HepG2 (cell line): ENCODE measurements around the gene TAF4B. TPM values are rescaled to one million over a fixed set of nuclear protein-coding genes. Genes with fewer than 3 reads are reported as not detected.

Experiments
- ATAC-seq: fragments of 200-7000 bp; cut with Tn5 transposase; 3 replicates; pipeline ENCODE4 v1.9.1; 2020; ENCODE audit warnings: mild to moderate bottlenecking, moderate library complexity
- BruUV-seq: library from RNA; stranded (reverse); fragments of 400-500 nt; replicated peaks from 2 replicates; lab custom pipeline; 2021; lab: Mats Ljungman, UMichigan
- CTCF ChIA-PET: fragments of 300-600 bp; formaldehyde crosslinking; extraction: SDS; loops from one replicate; lab custom pipeline; 2021; ENCODE audit warnings: low total read pairs, inconsistent platforms, low intra/inter-chr PET ratio; lab: Yijun Ruan, JAX
- POLR2A ChIA-PET: fragments of 350-600 bp; sonication (Branson Sonifier 250); formaldehyde crosslinking; loops from one replicate; lab custom pipeline; 2020; ENCODE audit warnings: antibody characterized with exemption, inconsistent platforms; lab: Yijun Ruan, JAX
- DNase-seq: peaks from one replicate; pipeline ENCODE4 v3.0.0-alpha.2; 2015; ENCODE audit warnings: low spot score
- FAIRE-seq: peaks from 3 replicates; lab custom pipeline; 2011; peaks lifted over from hg19 to GRCh38; lab: Jason Lieb, UNC
- H2AFZ ChIP-seq: one replicate; pipeline ENCODE4 v1.6.1; 2011; ENCODE audit warnings: low read length, inconsistent platforms
- H3K27ac ChIP-seq: fragments of 300-600 bp; 3 replicates; pipeline ENCODE4 v1.8.0; 2011; ENCODE audit warnings: mixed run types, mild to moderate bottlenecking, mixed read lengths, low read length, inconsistent platforms; ENCODE audit not compliant: insufficient read depth; ENCODE audit errors: extremely low read length
- H3K27me3 ChIP-seq, 2 experiments: fragments of 200-600 bp in 1 of 2; 2 replicates in 1 of 2; 3 replicates in 1 of 2; pipeline versions ENCODE4 v1.6.0 to v1.8.0; 2011; ENCODE audit warnings: low read length in 2 of 2, mild to moderate bottlenecking in 2 of 2, moderate library complexity in 2 of 2, inconsistent platforms in 1 of 2; ENCODE audit not compliant: insufficient read depth in 2 of 2, control insufficient read depth in 1 of 2
- H3K36me3 ChIP-seq, 2 experiments: fragments of 200-600 bp in 1 of 2; replicated peaks in 1 of 2; 2 replicates in 1 of 2; 3 replicates in 1 of 2; pipeline versions ENCODE4 v1.5.1 to v1.8.0; 2011; ENCODE audit warnings: low read length in 2 of 2, inconsistent platforms in 1 of 2; ENCODE audit not compliant: insufficient read depth in 2 of 2, control insufficient read depth in 1 of 2
- H3K4me1 ChIP-seq: 2 replicates; pipeline ENCODE4 v1.5.1; 2012; ENCODE audit warnings: low read length, inconsistent platforms; ENCODE audit not compliant: insufficient read depth
- H3K4me2 ChIP-seq: 2 replicates; pipeline ENCODE4 v1.6.0; 2011; ENCODE audit warnings: low read depth, low read length, inconsistent platforms
- H3K4me3 ChIP-seq, 3 experiments: fragments of 200-600 bp in 1 of 3; sonication (generic), shearing (Covaris generic) in 1 of 3; replicated peaks in 1 of 3; 2 replicates each; pipeline ENCODE4 v1.5.1; 2011 to 2016; ENCODE audit warnings: low read length in 3 of 3, inconsistent platforms in 2 of 3, low read depth in 2 of 3, mild to moderate bottlenecking in 2 of 3, control low read depth in 1 of 3, mixed read lengths in 1 of 3; ENCODE audit not compliant: insufficient read depth in 1 of 3
- H3K79me2 ChIP-seq: one replicate; pipeline ENCODE4 v1.6.1; 2011; ENCODE audit warnings: low read length, inconsistent platforms; ENCODE audit not compliant: insufficient read depth
- H3K9ac ChIP-seq: 2 replicates; pipeline ENCODE4 v1.6.0; 2011; ENCODE audit warnings: mild to moderate bottlenecking, low read depth, low read length, inconsistent platforms; ENCODE audit not compliant: insufficient read depth
- H3K9me3 ChIP-seq: 2 replicates; pipeline ENCODE4 v1.5.1; 2012; ENCODE audit warnings: mild to moderate bottlenecking, low read length
- H4K20me1 ChIP-seq: 2 replicates; pipeline ENCODE4 v1.6.0; 2011; ENCODE audit warnings: inconsistent platforms, mild to moderate bottlenecking, low read length, moderate library complexity; ENCODE audit not compliant: insufficient read depth
- CEBPB ChIP-seq: IDR thresholded peaks from 2 replicates; pipeline ENCODE4 v1.6.1; 2011; ENCODE audit warnings: low read depth, low read length, improper control_type of control experiment, borderline replicate concordance
- CENPBD1 ChIP-seq: sonication (generic); formaldehyde crosslinking; IDR thresholded peaks from 2 replicates; pipeline ENCODE4 v1.8.0; 2022; ENCODE audit warnings: missing genetic modification reagents, low read depth, mild to moderate bottlenecking, borderline replicate concordance
- DRAP1 ChIP-seq: IDR thresholded peaks from 2 replicates; pipeline ENCODE4 v1.6.1; 2016; ENCODE audit warnings: missing genetic modification reagents, missing compliant biosample characterization
- MXD1 ChIP-seq: sonication (generic); formaldehyde crosslinking; IDR thresholded peaks from 2 replicates; pipeline ENCODE4 v1.4.0; 2020; ENCODE audit warnings: mild to moderate bottlenecking, missing genetic modification reagents
- RAD51 ChIP-seq: fragments of 450-650 bp; IDR thresholded peaks from 2 replicates; pipeline ENCODE4 v1.6.1; 2016; ENCODE audit warnings: borderline replicate concordance
- TFDP1 ChIP-seq: IDR thresholded peaks from 2 replicates; pipeline ENCODE4 v1.6.1; 2016; ENCODE audit warnings: missing compliant biosample characterization, missing genetic modification reagents, borderline replicate concordance
- ZNF362 ChIP-seq: sonication (generic); formaldehyde crosslinking; IDR thresholded peaks from 2 replicates; pipeline ENCODE4 v1.4.0; 2020; ENCODE audit warnings: missing genetic modification reagents, mild to moderate bottlenecking, borderline replicate concordance
- ZNF747 ChIP-seq: sonication (generic); formaldehyde crosslinking; IDR thresholded peaks from 2 replicates; pipeline ENCODE4 v1.8.1; 2023; ENCODE audit warnings: missing genetic modification reagents, mild to moderate bottlenecking, borderline replicate concordance
- WGBS: methylation state at CpG from one replicate; pipeline ENCODE4 v1.1.6; 2017; ENCODE audit warnings: low lambda C conversion rate; 5-methylcytosine and 5-hydroxymethylcytosine counted together
- in situ Hi-C: cut with HindIII; loops from 2 replicates; pipeline ENCODE4 v1.10.0; 2017; ENCODE audit warnings: low pct_unique_long_range_greater_than_20kb; ENCODE audit not compliant: extremely low pct_ligation_motif_present
- intact Hi-C: fragments of 100-400 bp; cut with micrococcal nuclease; formaldehyde crosslinking; loops from one replicate; pipeline ENCODE4 v1.10.0; 2022; ENCODE audit not compliant: unreplicated experiment
- polyA plus RNA-seq, 8 experiments: library from polyadenylated mRNA; depleted of rRNA in 3 of 8; stranded (reverse) in 7 of 8; unstranded in 1 of 8; fragments of >200 nt; fragmentation: Illumina TruSeq in 4 of 8; extraction: Trizol in 4 of 8; gene quantifications; 2 replicates each; pipeline versions ENCODE4 v1.2.1 to v1.2.3, GENCODE V29; 2011 to 2016; ENCODE audit warnings: low read depth in 4 of 8, missing spikeins in 1 of 8, mixed read lengths in 1 of 8; ENCODE audit not compliant: insufficient read depth in 1 of 8
- total RNA-seq, 5 experiments: library from RNA; depleted of rRNA; stranded (reverse); fragments of >200 nt; fragmentation: Illumina TruSeq; extraction: Trizol; gene quantifications; 2 replicates each; pipeline ENCODE4 v1.2.3, GENCODE V29; 2016; ENCODE audit warnings: low read depth in 1 of 5

TAF4B gene
- total and polyA plus RNA-seq, 2 of the 13 experiments (the other 11 are each of a cell fraction or from before 2014, with no cell fraction given) = 2.2 to 3.8 TPM

GRCh38 chr18:26267357-26267930, 41.2 kb downstream of the TAF4B start (continued):
- TF ChIP-seq ZNF362 (CRISPR knock-in tag) (no peak), CENPBD1 (CRISPR knock-in tag) (no peak), ZNF747 (CRISPR knock-in tag) (no peak), MXD1 (CRISPR knock-in tag) (no peak), TFDP1 (no peak), RAD51 (no peak)

GRCh38 chr18:26268454-26268853, 42.2 kb downstream of the TAF4B start:
- no peak overlapping the region for H3K27ac ChIP-seq
- no peak overlapping the region for H2AFZ ChIP-seq
- H3K79me2 ChIP-seq = no peaks in the 10 kb centered on the region
- no peaks in the 10 kb centered on the region for H4K20me1 ChIP-seq
- no peak for TF ChIP-seq DRAP1 (CRISPR knock-in tag)
- TF ChIP-seq CEBPB = peak; percentile 80
- H3K9me3 ChIP-seq = no peaks in the 10 kb centered on the region
- H3K27me3 ChIP-seq = no peaks in the 10 kb centered on the region
- WGBS = 65% methylated on average over 4 of the region's 4 CpGs
- no peak for FAIRE-seq
- no TSS peak for BruUV-seq
- peaks cover 2 to 4% of the 10 kb centered on the region in 2 experiments; a peak in 3 of 5 replicates for H3K36me3 ChIP-seq
- intact Hi-C loops = no loop called here
- no peak overlapping the region for H3K4me3 ChIP-seq
- CTCF ChIA-PET = no interaction called here
- in situ Hi-C loops = no loop called here
- H3K4me2 ChIP-seq = no peak overlapping the region
- H3K4me1 ChIP-seq = no peaks in the 10 kb centered on the region
- POLR2A ChIA-PET = no interaction called here
- ATAC-seq = no peak
- H3K9ac ChIP-seq = no peak overlapping the region
- DNase-seq = no peak
